Measurements from ENCODE around the gene MORN1.

- TF ChIP-seq EZH2 (IDR thresholded peaks at IDR 0.05) (no peak), POLR2AphosphoS5 (IDR thresholded peaks at IDR 0.05; ENCODE audit: borderline replicate concordance, low read depth, low read length) (no peak), FOXP2 (optimal IDR thresholded peaks at IDR 0.05; ENCODE audit: control extremely low read depth, extremely low read length, insufficient read depth) (no peak)
These were observed 6.3 kb downstream of the MORN1 start for GRCh38 chr1:2384941-2385481.

Measured in SK-N-MC (cell line).